SW 1271 (cell line): ENCODE measurements around the gene INAVA.

Source experiments
- DNase-seq, 2 experiments: peaks; one replicate each; lab custom pipeline; 2025; lab: John Stamatoyannopoulos, UW

The INAVA gene, protein sequence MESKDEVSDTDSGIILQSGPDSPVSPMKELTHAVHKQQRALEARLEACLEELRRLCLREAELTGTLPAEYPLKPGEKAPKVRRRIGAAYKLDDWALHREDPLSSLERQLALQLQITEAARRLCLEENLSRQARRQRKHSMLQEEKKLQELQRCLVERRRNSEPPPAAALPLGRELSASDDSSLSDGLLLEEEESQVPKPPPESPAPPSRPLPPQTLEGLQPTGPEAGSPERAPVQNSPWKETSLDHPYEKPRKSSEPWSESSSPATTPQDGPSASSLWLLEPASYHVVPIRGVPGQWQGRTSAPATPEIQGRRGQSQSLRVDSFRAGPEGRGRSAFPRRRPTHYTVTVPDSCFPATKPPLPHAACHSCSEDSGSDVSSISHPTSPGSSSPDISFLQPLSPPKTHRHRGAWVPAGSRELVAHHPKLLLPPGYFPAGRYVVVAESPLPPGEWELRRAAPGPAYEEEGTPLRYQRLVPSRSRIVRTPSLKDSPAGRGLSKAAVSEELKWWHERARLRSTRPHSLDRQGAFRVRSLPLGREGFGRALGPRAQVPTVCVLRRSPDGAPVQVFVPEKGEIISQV

DNA sequence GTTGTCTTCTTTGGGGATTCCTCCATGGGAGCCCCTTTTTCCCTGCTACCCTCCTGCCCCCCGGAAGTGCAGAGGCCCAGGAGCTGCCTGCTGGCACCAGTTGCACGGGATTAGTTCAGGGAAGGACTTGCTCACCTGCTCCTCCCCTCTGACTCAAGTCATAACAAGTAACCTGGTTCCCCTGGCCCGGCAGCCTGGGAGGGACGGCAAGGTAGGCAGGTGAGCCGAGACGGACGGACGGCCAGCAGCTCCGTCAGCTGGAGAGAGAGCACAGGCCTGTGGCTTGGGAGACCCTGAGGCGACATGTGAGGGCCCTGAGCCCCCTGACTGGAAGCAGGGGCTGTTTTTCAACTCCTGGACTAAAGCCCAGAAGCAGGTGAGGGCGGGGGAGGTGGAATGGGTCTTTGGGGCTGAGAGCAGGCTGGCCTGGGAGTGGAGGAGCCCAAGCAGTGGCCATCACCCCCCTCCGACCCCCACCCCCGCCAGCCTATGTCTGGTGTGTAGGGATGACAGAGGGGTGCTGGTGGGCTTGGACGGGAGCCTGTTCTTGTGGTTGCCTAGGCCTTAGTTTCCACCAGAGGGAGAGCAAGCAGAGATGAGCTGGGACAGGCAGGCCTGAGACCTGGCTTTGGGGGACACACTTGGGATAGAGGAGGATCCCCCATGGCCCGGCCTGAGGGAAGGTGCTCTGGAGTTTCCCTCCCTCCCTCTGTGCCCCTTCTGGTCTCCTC, at the start of gene INAVA:
INAVA (plus strand) TSS at position 189 of the 731 bp plus-strand sequence. CDS start 3,501 bp downstream, outside the sequence.
- no peak for DNase-seq

DNA sequence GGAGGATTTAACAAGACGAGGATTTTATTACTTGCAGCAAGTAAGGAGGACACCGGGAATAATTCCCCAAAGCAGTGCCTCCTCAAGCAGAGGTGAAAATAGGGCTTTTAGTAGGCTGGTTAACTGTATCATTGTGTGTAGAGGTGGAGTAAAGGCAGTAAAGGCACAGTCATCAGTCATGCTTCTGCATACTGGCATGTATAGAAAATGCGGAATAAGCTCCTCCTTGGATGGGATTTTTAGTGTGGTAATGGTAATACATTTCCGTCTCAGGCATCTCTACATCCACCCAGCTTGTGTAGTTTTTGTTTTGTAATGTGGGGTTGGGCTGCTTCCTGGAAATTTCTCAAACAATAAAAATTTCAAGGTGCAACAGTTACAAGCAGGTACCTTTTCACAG, 49.3 kb upstream of the INAVA start:
- no peak for DNase-seq

DNA sequence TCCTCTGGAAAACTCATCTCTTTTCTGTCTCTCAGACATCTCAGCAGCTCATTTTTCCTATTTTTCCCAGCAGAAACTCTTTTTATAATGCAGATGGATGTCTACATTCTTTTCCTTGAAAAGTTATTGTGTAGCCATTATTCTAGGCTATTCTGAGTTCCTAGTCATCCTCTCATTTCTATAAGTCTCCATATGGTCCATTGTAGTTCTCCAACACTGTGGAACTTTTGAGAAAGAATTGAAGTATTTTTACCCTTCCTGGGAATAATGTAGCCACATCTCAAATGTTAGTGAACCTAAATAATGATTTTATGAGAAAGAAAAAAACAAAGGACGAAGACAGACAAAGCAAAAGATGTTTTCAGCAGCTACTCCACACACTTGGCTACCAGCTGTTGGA, 48.3 kb upstream of the INAVA start:
- no peak for DNase-seq

DNA sequence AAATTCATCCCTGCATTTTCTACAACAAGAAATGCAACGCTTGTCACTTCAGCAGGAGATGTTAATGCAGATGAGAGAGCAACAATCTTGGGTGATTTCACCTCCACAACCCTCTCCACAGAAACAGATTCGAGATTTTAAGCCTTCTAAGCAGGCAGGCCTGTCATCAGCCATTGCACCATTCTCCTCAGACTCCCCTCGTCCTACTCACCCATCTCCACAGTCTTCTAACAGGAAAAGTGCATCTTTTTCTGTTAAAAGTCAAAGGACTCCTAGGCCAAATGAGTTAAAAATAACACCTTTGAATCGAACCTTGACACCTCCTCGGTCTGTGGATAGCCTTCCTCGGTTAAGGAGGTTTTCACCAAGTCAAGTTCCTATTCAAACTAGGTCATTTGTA, 45.3 kb upstream of the INAVA start:
- DNase-seq, result no peak

DNA sequence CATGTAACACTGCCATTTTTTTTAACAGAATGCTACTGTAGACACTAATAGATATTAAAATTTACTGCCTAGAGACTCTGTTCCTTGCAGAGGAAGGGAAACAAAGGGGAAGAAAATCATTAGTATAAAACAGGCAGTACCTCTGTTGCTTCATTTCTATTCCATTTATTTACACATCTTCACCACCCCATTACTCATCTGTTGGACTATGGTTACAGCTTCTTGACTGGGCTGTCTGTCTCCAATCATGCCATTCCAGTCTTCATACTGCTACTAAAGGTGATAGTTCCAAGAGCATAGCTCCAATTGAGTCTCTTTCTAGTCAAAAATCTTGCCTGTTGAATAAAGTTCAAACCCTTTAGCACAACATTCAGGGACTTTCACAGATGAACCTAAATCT, 44.1 kb upstream of the INAVA start:
- DNase-seq, result no peak

- no peak for DNase-seq
Observed at GRCh38 chr1:200856716-200857357, 37.9 kb upstream of the INAVA start.

GRCh38 chr1:200857804-200858203, 36.9 kb upstream of the INAVA start:
- DNase-seq, result no peak

GRCh38 chr1:200861937-200862647, 32.6 kb upstream of the INAVA start:
- DNase-seq, result no peak

DNA sequence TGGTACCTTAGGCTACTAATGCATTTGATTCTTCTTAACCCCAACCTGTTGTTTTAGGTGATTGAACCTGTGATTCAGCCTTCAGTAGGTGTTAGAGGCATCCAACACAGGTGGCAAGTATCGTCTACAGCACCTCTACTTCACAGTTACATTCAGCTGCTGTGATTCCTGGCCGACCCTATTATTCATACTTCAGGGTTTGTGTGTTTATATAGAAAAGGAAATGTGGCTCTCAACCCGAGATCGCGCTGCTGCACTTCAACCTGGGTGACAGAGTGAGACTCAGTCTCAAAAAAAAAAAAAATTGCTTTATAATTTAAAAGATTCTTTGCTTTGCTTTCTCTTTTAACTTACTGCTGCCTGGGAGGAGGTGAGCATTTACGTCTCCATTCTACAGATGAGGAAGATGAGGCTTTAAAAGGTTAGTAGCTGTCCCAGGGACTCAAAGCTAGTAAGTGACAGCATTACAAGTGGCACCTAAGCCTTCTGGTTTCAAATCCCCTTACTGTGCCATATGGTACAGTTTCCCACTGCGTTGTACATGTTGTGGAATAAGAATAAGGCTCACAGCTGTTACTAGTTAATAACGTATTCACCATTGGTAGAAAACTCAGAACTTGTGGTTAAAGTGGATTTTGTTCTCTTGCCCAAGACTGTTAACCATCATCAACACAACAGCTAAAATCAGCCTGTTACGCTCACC, 31.8 kb upstream of the INAVA start:
- no peak for DNase-seq

DNA sequence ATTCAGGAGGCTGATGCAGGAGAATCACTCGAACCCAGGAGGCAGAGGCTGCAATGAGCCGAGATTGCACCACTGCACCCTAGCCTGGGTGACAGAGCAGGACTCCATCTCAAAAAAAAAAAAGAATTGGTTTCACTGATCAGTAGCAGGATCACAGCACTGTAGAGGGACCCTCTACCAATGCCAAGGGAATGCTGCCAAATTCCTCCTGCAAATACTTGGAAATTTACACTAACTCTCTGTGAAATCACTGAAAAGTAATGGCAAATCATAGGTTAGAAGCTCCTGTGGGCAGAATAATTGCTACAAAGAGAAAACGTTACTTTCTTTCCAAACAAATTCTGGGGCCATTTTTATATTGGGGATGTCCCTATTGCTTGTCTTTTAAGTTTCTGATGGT, 28.6 kb upstream of the INAVA start:
- DNase-seq, result no peak

- DNase-seq, result no peak
Observed at GRCh38 chr1:200866521-200866920, 28.2 kb upstream of the INAVA start.

DNA sequence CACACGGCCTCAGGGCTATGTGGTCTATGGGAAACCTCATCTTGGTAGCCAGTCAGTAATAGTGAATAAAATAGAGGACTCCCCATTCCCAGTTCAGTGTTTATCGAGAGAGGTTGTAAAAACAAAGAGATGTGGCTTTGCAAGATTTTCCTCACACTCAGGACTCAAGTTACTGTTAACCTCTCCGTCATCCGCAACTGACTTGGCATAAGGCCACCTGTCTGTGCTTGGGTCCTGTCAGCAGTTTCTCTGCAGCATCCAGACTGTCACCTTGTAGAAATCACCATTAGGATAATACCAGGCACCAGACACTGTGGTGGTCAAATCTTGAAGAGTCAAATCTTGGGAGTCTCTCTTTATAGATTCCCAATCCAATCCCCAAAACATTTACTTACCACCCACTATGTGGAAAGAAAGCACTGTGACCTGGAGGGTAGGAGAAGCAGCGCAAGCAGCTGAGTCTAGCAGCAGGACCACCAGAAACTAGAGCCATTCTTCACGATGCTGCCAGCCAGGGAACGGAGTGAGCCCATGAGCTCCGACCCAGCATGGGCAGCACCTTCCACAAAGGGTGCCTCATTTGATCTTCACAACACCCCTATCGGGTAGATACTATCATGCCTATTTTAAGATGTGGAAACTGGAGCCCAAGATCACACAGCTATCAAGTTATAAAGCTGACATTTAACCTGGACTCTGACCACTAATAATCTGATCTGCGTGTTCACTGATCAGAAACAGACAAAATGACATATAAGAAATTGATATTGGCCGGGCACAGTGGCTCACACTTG, 27.5 kb upstream of the INAVA start:
- no peak for DNase-seq

- no peak for DNase-seq
Observed at GRCh38 chr1:200869376-200869752, 25.3 kb upstream of the INAVA start.

GRCh38 chr1:200869753-200870391, 24.8 kb upstream of the INAVA start:
- no peak for DNase-seq

GRCh38 chr1:200872446-200873115, 22.1 kb upstream of the INAVA start, which contains the start of gene GPR25:
Gene GPR25 (plus strand): TSS chr1:200872981. CDS start chr1:200873038, 57 bp downstream.
- DNase-seq, result no peak

DNA sequence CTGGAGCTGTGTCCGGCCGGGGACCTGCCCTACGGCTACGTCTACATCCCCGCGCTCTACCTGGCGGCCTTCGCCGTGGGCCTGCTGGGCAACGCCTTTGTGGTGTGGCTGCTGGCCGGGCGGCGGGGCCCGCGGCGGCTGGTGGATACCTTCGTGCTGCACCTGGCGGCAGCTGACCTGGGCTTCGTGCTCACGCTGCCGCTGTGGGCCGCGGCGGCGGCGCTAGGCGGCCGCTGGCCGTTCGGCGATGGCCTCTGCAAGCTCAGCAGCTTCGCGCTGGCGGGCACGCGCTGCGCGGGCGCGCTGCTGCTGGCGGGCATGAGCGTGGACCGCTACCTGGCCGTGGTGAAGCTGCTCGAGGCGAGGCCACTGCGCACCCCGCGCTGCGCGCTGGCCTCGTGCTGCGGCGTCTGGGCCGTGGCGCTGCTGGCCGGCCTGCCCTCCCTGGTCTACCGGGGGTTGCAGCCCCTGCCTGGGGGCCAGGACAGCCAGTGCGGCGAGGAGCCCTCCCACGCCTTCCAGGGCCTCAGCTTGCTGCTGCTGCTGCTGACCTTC, 21.5 kb upstream of the INAVA start:
- DNase-seq, result no peak

- no peak for DNase-seq
Observed at GRCh38 chr1:200873671-200874397, 20.9 kb upstream of the INAVA start.

DNA sequence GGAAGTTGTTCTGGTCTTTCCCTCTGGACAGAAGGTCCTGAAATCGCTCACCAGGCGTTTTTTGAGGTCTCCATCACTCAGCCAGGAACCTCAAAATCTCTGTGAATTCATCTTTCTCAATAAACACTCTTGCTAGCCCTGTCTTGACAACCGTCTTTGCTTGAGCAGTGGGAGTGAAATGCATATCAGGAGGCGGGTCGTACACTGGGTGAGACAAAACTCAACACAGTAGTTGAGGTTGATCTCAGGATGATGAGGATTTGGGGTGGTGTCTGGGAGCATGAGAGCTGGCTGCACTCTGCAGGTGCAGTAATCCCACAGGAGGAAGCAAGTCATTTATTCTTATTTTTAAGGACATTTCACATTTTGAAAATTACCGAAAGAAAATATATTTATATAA, 20.0 kb upstream of the INAVA start:
- no peak for DNase-seq
